Measurements from ENCODE around the gene SLC22A23.

The SLC22A23 gene

GRCh38 chr6:3263096-3263495, 193.8 kb downstream of the SLC22A23 start:
- Histone ChIP-seq H3K27ac (ENCODE audit: low read depth, low read length) (no peak overlapping the region), H3K79me2 (ENCODE audit: control insufficient read depth, low read length) (peaks cover 85% of the 10 kb centered on the region), H3K4me1 (ENCODE audit: control insufficient read depth, low read length) (peaks cover 14% of the 10 kb centered on the region), H3F3A (ENCODE audit: control insufficient read depth, insufficient read depth) (no peaks in the 10 kb centered on the region), H3K27me3 (ENCODE audit: control insufficient read depth, low read length) (no peaks in the 10 kb centered on the region), H4K20me1 (ENCODE audit: control insufficient read depth, insufficient read depth, low read depth, low read length) (no peaks in the 10 kb centered on the region; the same call in 1 of the 2 replicates), H3K4me2 (ENCODE audit: low read length) (no peak overlapping the region), H3K36me3 (ENCODE audit: control insufficient read depth, low read length) (peaks cover 64% of the 10 kb centered on the region), H3K4me3 (ENCODE audit: low read length) (no peak overlapping the region), H3K9me2 (replicated peaks; ENCODE audit: control insufficient read depth, low read length) (no peaks in the 10 kb centered on the region), H3K9me3 (ENCODE audit: control insufficient read depth, insufficient read depth, low read length) (no peaks in the 10 kb centered on the region)
- TF ChIP-seq CTCF (IDR thresholded peaks at IDR 0.05; ENCODE audit: low read depth, low read length, poor library complexity, severe bottlenecking) (no peak), EZH2phosphoT487 (IDR thresholded peaks at IDR 0.05; ENCODE audit: borderline replicate concordance, low read length) (no peak)

- H3K79me2 ChIP-seq (ENCODE audit: control insufficient read depth, low read length) = peaks cover 75% of the 10 kb centered on the region
- no peak overlapping the region for H3K27ac ChIP-seq (ENCODE audit: low read depth, low read length)
- H3K27me3 ChIP-seq (ENCODE audit: control insufficient read depth, low read length) = no peaks in the 10 kb centered on the region
- H3K4me1 ChIP-seq (ENCODE audit: control insufficient read depth, low read length) = peaks cover 14% of the 10 kb centered on the region
- peaks cover 56% of the 10 kb centered on the region for H3K36me3 ChIP-seq (ENCODE audit: control insufficient read depth, low read length)
- TF ChIP-seq EZH2phosphoT487 (IDR thresholded peaks at IDR 0.05; ENCODE audit: borderline replicate concordance, low read length) (no peak), CTCF (IDR thresholded peaks at IDR 0.05; ENCODE audit: low read depth, low read length, poor library complexity, severe bottlenecking) (no peak)
- H3K9me2 ChIP-seq (replicated peaks; ENCODE audit: control insufficient read depth, low read length) = no peaks in the 10 kb centered on the region
- no peaks in the 10 kb centered on the region for H3K9me3 ChIP-seq (ENCODE audit: control insufficient read depth, insufficient read depth, low read length)
- H3K4me3 ChIP-seq (ENCODE audit: low read length) = no peak overlapping the region
- no peaks in the 10 kb centered on the region; the same call in 1 of the 2 replicates for H4K20me1 ChIP-seq (ENCODE audit: control insufficient read depth, insufficient read depth, low read depth, low read length)
- H3K4me2 ChIP-seq (ENCODE audit: low read length) = no peak overlapping the region
- no peaks in the 10 kb centered on the region for H3F3A ChIP-seq (ENCODE audit: control insufficient read depth, insufficient read depth)
Observed at GRCh38 chr6:3261921-3262320, 194.9 kb downstream of the SLC22A23 start.

GRCh38 chr6:3261518-3261820, 195.4 kb downstream of the SLC22A23 start:
- H3K27me3 ChIP-seq (ENCODE audit: control insufficient read depth, low read length) = no peaks in the 10 kb centered on the region
- H3F3A ChIP-seq (ENCODE audit: control insufficient read depth, insufficient read depth) = no peaks in the 10 kb centered on the region
- peak overlapping the region; percentile 39; the same call in 1 of the 2 replicates for H3K4me2 ChIP-seq (ENCODE audit: low read length)
- peaks cover 14% of the 10 kb centered on the region for H3K4me1 ChIP-seq (ENCODE audit: control insufficient read depth, low read length)
- TF ChIP-seq EZH2phosphoT487 (IDR thresholded peaks at IDR 0.05; ENCODE audit: borderline replicate concordance, low read length) = no peak
- no peak for TF ChIP-seq CTCF (IDR thresholded peaks at IDR 0.05; ENCODE audit: low read depth, low read length, poor library complexity, severe bottlenecking)
- H4K20me1 ChIP-seq (ENCODE audit: control insufficient read depth, insufficient read depth, low read depth, low read length) = no peaks in the 10 kb centered on the region; the same call in 1 of the 2 replicates
- no peak overlapping the region for H3K27ac ChIP-seq (ENCODE audit: low read depth, low read length)
- H3K4me3 ChIP-seq (ENCODE audit: low read length) = no peak overlapping the region
- H3K9me2 ChIP-seq (replicated peaks; ENCODE audit: control insufficient read depth, low read length) = no peaks in the 10 kb centered on the region
- no peaks in the 10 kb centered on the region for H3K9me3 ChIP-seq (ENCODE audit: control insufficient read depth, insufficient read depth, low read length)
- H3K36me3 ChIP-seq (ENCODE audit: control insufficient read depth, low read length) = peaks cover 55% of the 10 kb centered on the region
- peaks cover 74% of the 10 kb centered on the region for H3K79me2 ChIP-seq (ENCODE audit: control insufficient read depth, low read length)

Data from DOHH2 (cell line).